IMR-90 (cell line): Measurements from ENCODE around the gene GCNT4. TPM values are rescaled to one million over a fixed set of nuclear protein-coding genes. Genes with fewer than 3 reads are reported as not detected.
A peak's percentile ranks its signal among the peaks of the same experiment; 100 is the strongest.

ENCODE experiments used
- ATAC-seq: fragments of 200-7000 bp; cut with Tn5 transposase; 2 replicates; pipeline ENCODE4 v1.9.1; 2020; ENCODE audit warnings: low read depth, mild to moderate bottlenecking, moderate library complexity
- BruUV-seq: library from RNA; stranded (reverse); fragments of 400-500 nt; replicated peaks from 2 replicates; lab custom pipeline; 2021; lab: Mats Ljungman, UMichigan
- CTCF ChIA-PET: fragments of 300-600 bp; formaldehyde crosslinking; extraction: SDS; loops from one replicate; lab custom pipeline; 2021; ENCODE audit warnings: antibody characterized with exemption; lab: Yijun Ruan, JAX
- POLR2A ChIA-PET: fragments of 300-600 bp; sonication (Branson Sonifier 250); formaldehyde crosslinking; loops from one replicate; lab custom pipeline; 2022; ENCODE audit warnings: antibody characterized with exemption; ENCODE audit not compliant: unreplicated experiment; lab: Charles Lee
- DNase-seq: peaks from one replicate; pipeline ENCODE4 v3.0.0; 2013
- H2AFZ ChIP-seq: replicated peaks from 2 replicates; pipeline ENCODE3; 2013; ENCODE audit warnings: low read length, mild to moderate bottlenecking; ENCODE audit not compliant: poor library complexity
- H2AK5ac ChIP-seq: 2 replicates; pipeline ENCODE4 v1.6.1; 2013; ENCODE audit warnings: low read depth, low read length, inconsistent platforms
- H2AK9ac ChIP-seq: replicated peaks from 2 replicates; pipeline ENCODE3; 2013; ENCODE audit warnings: mild to moderate bottlenecking, low read depth, low read length, moderate library complexity; ENCODE audit not compliant: poor library complexity
- H2BK120ac ChIP-seq: 2 replicates; pipeline ENCODE4 v1.6.1; 2013; ENCODE audit warnings: low read depth, low read length, inconsistent platforms
- H2BK15ac ChIP-seq: 3 replicates; pipeline ENCODE4 v1.6.1; 2013; ENCODE audit warnings: low read depth, low read length, inconsistent platforms
- H2BK20ac ChIP-seq: 2 replicates; pipeline ENCODE4 v1.6.1; 2013; ENCODE audit warnings: low read depth, mild to moderate bottlenecking, inconsistent platforms, low read length, moderate library complexity
- H2BK5ac ChIP-seq: 2 replicates; pipeline ENCODE4 v1.6.1; 2013; ENCODE audit warnings: mild to moderate bottlenecking, low read depth, low read length, inconsistent platforms; ENCODE audit not compliant: poor library complexity, severe bottlenecking
- H3K14ac ChIP-seq: replicated peaks from 2 replicates; pipeline ENCODE4 v1.6.1; 2013; ENCODE audit warnings: low read depth, low read length, inconsistent platforms
- H3K18ac ChIP-seq: 2 replicates; pipeline ENCODE4 v1.6.1; 2013; ENCODE audit warnings: low read depth, low read length, control low read depth
- H3K23ac ChIP-seq: 2 replicates; pipeline ENCODE4 v1.6.1; 2013; ENCODE audit warnings: low read depth, low read length, inconsistent platforms
- H3K27ac ChIP-seq: 2 replicates; pipeline ENCODE4 v1.5.1; 2013; ENCODE audit warnings: mild to moderate bottlenecking, control low read depth, low read length; ENCODE audit not compliant: insufficient read depth
- H3K27me3 ChIP-seq: 2 replicates; pipeline ENCODE4 v1.6.1; 2013; ENCODE audit warnings: low read length; ENCODE audit not compliant: control insufficient read depth, insufficient read depth
- H3K36me3 ChIP-seq: 2 replicates; pipeline ENCODE4 v1.6.1; 2013; ENCODE audit warnings: low read length, mixed read lengths; ENCODE audit not compliant: control insufficient read depth, insufficient read depth
- H3K4ac ChIP-seq: 2 replicates; pipeline ENCODE4 v1.6.1; 2013; ENCODE audit warnings: low read depth, low read length, inconsistent platforms
- H3K4me1 ChIP-seq: 2 replicates; pipeline ENCODE4 v1.6.1; 2013; ENCODE audit warnings: low read length, mixed read lengths; ENCODE audit not compliant: control insufficient read depth, insufficient read depth
- H3K4me2 ChIP-seq: 2 replicates; pipeline ENCODE4 v1.6.1; 2013; ENCODE audit warnings: low read depth, mild to moderate bottlenecking, control low read depth, low read length, moderate library complexity
- H3K4me3 ChIP-seq: 2 replicates; pipeline ENCODE4 v1.5.1; 2013; ENCODE audit warnings: low read depth, mild to moderate bottlenecking, control low read depth, low read length, moderate library complexity; ENCODE audit not compliant: insufficient read depth
- H3K56ac ChIP-seq: 2 replicates; pipeline ENCODE4 v1.6.1; 2013; ENCODE audit warnings: low read length, inconsistent platforms; ENCODE audit not compliant: insufficient read depth; ENCODE audit errors: extremely low read depth
- H3K79me1 ChIP-seq, 2 experiments: 2 replicates each; pipeline ENCODE4 v1.6.1; 2013; ENCODE audit warnings: low read length in 2 of 2, inconsistent platforms in 1 of 2, low read depth in 1 of 2
- H3K9ac ChIP-seq: 2 replicates; pipeline ENCODE4 v1.6.1; 2013; ENCODE audit warnings: low read depth, low read length, control low read depth
- H3K9me1 ChIP-seq: 2 replicates; pipeline ENCODE4 v1.6.1; 2013; ENCODE audit warnings: low read length, inconsistent platforms; ENCODE audit not compliant: insufficient read depth
- H3K9me3 ChIP-seq: 2 replicates; pipeline ENCODE4 v1.6.1; 2013; ENCODE audit warnings: low read length; ENCODE audit not compliant: control insufficient read depth, insufficient read depth
- H4K20me1 ChIP-seq: 2 replicates; pipeline ENCODE4 v1.6.1; 2013; ENCODE audit warnings: low read length, inconsistent platforms; ENCODE audit not compliant: insufficient read depth
- H4K5ac ChIP-seq: 2 replicates; pipeline ENCODE4 v1.6.1; 2013; ENCODE audit warnings: mild to moderate bottlenecking, low read depth, low read length, control low read depth
- H4K8ac ChIP-seq, 2 experiments: 2 replicates each; pipeline ENCODE4 v1.6.1; 2013; ENCODE audit warnings: low read depth in 2 of 2, low read length in 2 of 2, control low read depth in 1 of 2, inconsistent platforms in 1 of 2
- H4K91ac ChIP-seq: 2 replicates; pipeline ENCODE4 v1.6.1; 2013; ENCODE audit warnings: low read depth, low read length, inconsistent platforms; ENCODE audit not compliant: insufficient read depth
- CTCF ChIP-seq: conservative IDR thresholded peaks from 2 replicates; pipeline ENCODE4 v1.5.1; 2012; ENCODE audit warnings: mild to moderate bottlenecking, low read depth, low read length, improper control_type of control experiment
- MXI1 ChIP-seq: IDR thresholded peaks from 2 replicates; pipeline ENCODE4 v1.6.1; 2012; ENCODE audit warnings: low read depth, mild to moderate bottlenecking, low read length, moderate library complexity, borderline replicate concordance
- NFE2L2 ChIP-seq: fragments of 150-350 bp; IDR thresholded peaks from 2 replicates; pipeline ENCODE4 v1.6.1; 2016; ENCODE audit warnings: low read depth, mild to moderate bottlenecking, low read length
- WGBS, 2 experiments: methylation state at CpG; one replicate each; pipeline versions ENCODE4 v1.1.5 to v1.1.7; 2013; ENCODE audit warnings: missing lambda C conversion rate in 2 of 2; ENCODE audit not compliant: insufficient read length in 1 of 2; ENCODE audit errors: extremely low coverage in 2 of 2; 5-methylcytosine and 5-hydroxymethylcytosine counted together
- dilution Hi-C: fragments of 300-500 bp; cut with HindIII; formaldehyde crosslinking; loops from one replicate; pipeline ENCODE4 v1.14.3; 2018; ENCODE audit warnings: low sequenced_read_pairs; ENCODE audit not compliant: unreplicated experiment
- in situ Hi-C: fragments of 300-500 bp; cut with MboI; formaldehyde crosslinking; loops from 3 replicates; pipeline ENCODE4 v1.14.3; 2019; ENCODE audit warnings: low sequenced_read_pairs, inconsistent platforms, mixed read lengths
- intact Hi-C: fragments of 100-400 bp; cut with micrococcal nuclease; formaldehyde crosslinking; loops from 2 replicates; pipeline ENCODE4 v1.10.0; 2022
- polyA plus RNA-seq, 3 experiments: library from polyadenylated mRNA; depleted of rRNA; stranded (reverse); fragments of >200 nt; gene quantifications; 2 replicates each; pipeline ENCODE4 v1.2.3, GENCODE V29; 2012; ENCODE audit warnings: low replicate concordance in 1 of 3
- total RNA-seq: library from RNA; depleted of rRNA; stranded (reverse); fragments of >200 nt; gene quantifications from 2 replicates; pipeline ENCODE4 v1.2.3, GENCODE V29; 2012

The GCNT4 gene
- total and polyA plus RNA-seq, 2 of the 4 experiments (the other 2 are of a cell fraction) = 0.46 to 1.8 TPM

GRCh38 chr5:75018805-75019587 is 33.4 kb downstream of the GCNT4 start:
- Histone ChIP-seq H3K14ac (peak overlapping the region; percentile 38; the same call in 1 of the 2 replicates), H3K4me1 (peaks cover 3% of the 10 kb centered on the region), H2AFZ (peak overlapping the region; percentile 16), H3K79me1 (no peaks in the 10 kb centered on the region), H3K4ac (0 out of 2 replicates have a peak overlapping the region, but pooled peaks have one; percentile 5), H2BK120ac (no peak overlapping the region), H3K27me3 (no peaks in the 10 kb centered on the region), H3K56ac (no peak overlapping the region), H3K18ac (no peak overlapping the region), H3K36me3 (no peaks in the 10 kb centered on the region), H4K91ac (no peak overlapping the region), H4K5ac (no peak overlapping the region), H3K9me3 (0 out of 2 replicates have a peak, but pooled peaks cover 2% of the 10 kb centered on the region), H3K23ac (no peak overlapping the region), H2BK15ac (peak overlapping the region; percentile 15; the same call in 1 of the 3 replicates), H3K9me1 (no peaks in the 10 kb centered on the region), H3K9ac (no peak overlapping the region), H3K4me2 (no peak overlapping the region), H3K4me3 (no peak overlapping the region), H4K8ac (no peak overlapping the region), H2AK9ac (no peak overlapping the region), H2BK5ac (no peak overlapping the region), H3K27ac (no peak overlapping the region), H2AK5ac (no peak overlapping the region), H2BK20ac (no peak overlapping the region), H4K20me1 (no peaks in the 10 kb centered on the region)
- DNase-seq (no peak), ATAC-seq (no peak)
- dilution Hi-C loops = no loop called here
- BruUV-seq = no TSS peak
- CTCF ChIA-PET = interaction anchor here (0.6 to 0.7 kb wide), 3 partner anchors 70 to 628 kb away, joined by 3 to 4 read pairs (median 3); no protein-coding TSS in a partner anchor
- TF ChIP-seq NFE2L2 (no peak), CTCF (no peak), MXI1 (no peak)
- intact Hi-C loops = no loop called here
- POLR2A ChIA-PET = no interaction called here
- in situ Hi-C loops = no loop called here
- WGBS, 2 experiments = 35% methylated on average over 2 of the region's 7 CpGs; no CpG with 5 or more reads in 1 of the 2 experiments
